Psoas muscle (tissue), 8 donors: ENCODE data around the gene AGPS. TPM values are rescaled to one million over a fixed set of nuclear protein-coding genes. Genes with fewer than 3 reads are reported as not detected.
"Not testable (repeated sequence)": the region's sequence is repeated elsewhere in the genome, so short reads cannot be mapped to it uniquely, and the experiment has no call there.

ENCODE experiments used
- ATAC-seq, 4 donors: fragments of 200-7000 bp; cut with Tn5 transposase; one replicate each; pipeline ENCODE4 v1.9.1; 2020; ENCODE audit warnings: moderate library complexity in 3 of 4, mild to moderate bottlenecking in 2 of 4
- DNase-seq, 2 donors: peaks; one replicate each; pipeline ENCODE4 v3.0.0-alpha.2; 2020
- H3K27ac ChIP-seq: fragments of 200-600 bp; one replicate; pipeline ENCODE4 v1.8.0; 2022
- H3K27me3 ChIP-seq, 3 donors: fragments of 200-600 bp in 1 of 3; one replicate each; pipeline versions ENCODE4 v1.6.1 to v1.8.0; 2013 to 2022; ENCODE audit warnings: low read length in 2 of 3, mild to moderate bottlenecking in 2 of 3, moderate library complexity in 1 of 3; ENCODE audit not compliant: insufficient read depth in 3 of 3
- H3K36me3 ChIP-seq, 2 donors: fragments of 200-600 bp in 1 of 2; one replicate each; pipeline versions ENCODE4 v1.6.1 to v1.8.0; 2013 to 2022; ENCODE audit warnings: low read depth in 1 of 2, mild to moderate bottlenecking in 1 of 2, moderate library complexity in 1 of 2; ENCODE audit not compliant: insufficient read depth in 1 of 2
- H3K4me1 ChIP-seq: fragments of 200-600 bp; one replicate; pipeline ENCODE4 v1.8.0; 2022
- H3K4me3 ChIP-seq: fragments of 200-600 bp; one replicate; pipeline ENCODE4 v1.8.0; 2022; ENCODE audit warnings: mild to moderate bottlenecking
- H3K9me3 ChIP-seq: fragments of 200-600 bp; one replicate; pipeline ENCODE4 v1.8.0; 2022
- CTCF ChIP-seq: fragments of 200-600 bp; IDR thresholded peaks from one replicate; pipeline ENCODE4 v1.8.0; 2022; ENCODE audit warnings: antibody characterized with exemption
- WGBS, 3 donors: extraction: QIAGEN DNeasy Blood & Tissue Kit; methylation state at CpG; one replicate each; pipeline versions ENCODE4 v1.1.6 to v1.1.7; 2013; 5-methylcytosine and 5-hydroxymethylcytosine counted together
- intact Hi-C, 2 donors: fragments of 100-400 bp; cut with DNase I; formaldehyde crosslinking; loops; one replicate each; pipeline versions ENCODE4 v1.11.0 to v1.14.2; 2022
- polyA plus RNA-seq, 3 donors: library from polyadenylated mRNA; stranded (reverse); fragments of 200-250 nt; gene quantifications; one replicate each; pipeline ENCODE4 v1.2.3, GENCODE V29; 2013
- total RNA-seq, 4 donors: library from RNA; stranded (reverse); fragmentation: NEBNext Ultra II Directional in 2 of 4; extraction: Animal tissue kit (Norgen Biotek cat#: 25700) in 2 of 4; gene quantifications; one replicate each; pipeline versions ENCODE4 v1.2.1 to v1.2.4, GENCODE V29; 2021 to 2023
- donor health status: healthy with polysubstance abuse.
- donor health status: DM: no; HTN: no; CAD: no; lungs with moderate emphysema.
- donor health status: Bipolar disorder and iron deficiency.
- donor health status: healthy.
- donor health status: DM: yes; HTN: yes; CAD: no.
- donor health status: DM: no; HTN: no; CAD: no.
- donor health status: DM: no; HTN: no; CAD: no.
- donor health status: DM: yes; HTN: yes; CAD: no.

Gene AGPS
- total and polyA plus RNA-seq, 7 donors: 7.8 to 32.2 (median 26.6) TPM

GRCh38 chr2:177405029-177405692 lies 12.6 kb downstream of the AGPS start:
- intact Hi-C loops: loop anchor here in 1 of 2 donors (5.0 kb wide), 1 partner anchor 58 kb away; no protein-coding TSS in a partner anchor
- Histone ChIP-seq H3K27ac (no peak overlapping the region), H3K27me3 (no peaks in the 10 kb centered on the region), H3K4me3 (no peak overlapping the region), H3K36me3 (no peaks in the 10 kb centered on the region), H3K9me3 (no peaks in the 10 kb centered on the region), H3K4me1 (peaks cover 33% of the 10 kb centered on the region)
- ATAC-seq: no peak
- WGBS, 3 donors: 61 to 86% (median 70%) methylated on average over 2 of the region's 2 CpGs
- no peak for DNase-seq
- no peak for TF ChIP-seq CTCF

- Histone ChIP-seq H3K4me3 (no peak overlapping the region), H3K27ac (no peak overlapping the region), H3K36me3 (no peaks in the 10 kb centered on the region), H3K4me1 (peaks cover 23% of the 10 kb centered on the region), H3K27me3 (no peaks in the 10 kb centered on the region), H3K9me3 (no peaks in the 10 kb centered on the region)
- DNase-seq: no peak
- intact Hi-C loops: loop anchor here in 1 of 2 donors (5.0 kb wide), 1 partner anchor 59 kb away; no protein-coding TSS in a partner anchor
- WGBS, 3 donors: 97 to 100% (median 98%) methylated on average over 1 of the region's 1 CpG
- ATAC-seq: no peak
- TF ChIP-seq CTCF: no peak
Observed at GRCh38 chr2:177406182-177406581, 13.6 kb downstream of the AGPS start.

GRCh38 chr2:177407031-177407430 lies 14.5 kb downstream of the AGPS start:
- H3K9me3 ChIP-seq: no peaks in the 10 kb centered on the region
- no peak for TF ChIP-seq CTCF
- WGBS, 3 donors: 88 to 96% (median 92%) methylated on average over 2 of the region's 2 CpGs
- DNase-seq (no peak), ATAC-seq (no peak)
- intact Hi-C loops: loop anchor here in 1 of 2 donors (5.0 kb wide), 1 partner anchor 60 kb away; no protein-coding TSS in a partner anchor
- no peak overlapping the region for H3K27ac ChIP-seq
- peaks cover 18% of the 10 kb centered on the region for H3K4me1 ChIP-seq
- H3K4me3 ChIP-seq: no peak overlapping the region
- no peaks in the 10 kb centered on the region for H3K36me3 ChIP-seq
- no peaks in the 10 kb centered on the region for H3K27me3 ChIP-seq

- not testable (repeated sequence) for H3K9me3 ChIP-seq, H3K4me1 ChIP-seq, H3K4me3 ChIP-seq, H3K27ac ChIP-seq, ATAC-seq, H3K27me3 ChIP-seq, H3K36me3 ChIP-seq
- 85 to 95% (median 89%) methylated on average over 8 of the region's 8 CpGs for WGBS, 3 donors
- DNase-seq: peak in 1 of 2 donors; percentile 17
- intact Hi-C loops: loop anchor here in 1 of 2 donors (5.0 kb wide), 1 partner anchor 248 kb away; no protein-coding TSS in a partner anchor
Observed at GRCh38 chr2:177410629-177411028, 18.1 kb downstream of the AGPS start.

GRCh38 chr2:177413703-177414102 lies 21.1 kb downstream of the AGPS start:
- intact Hi-C loops: loop anchor here in 1 of 2 donors (5.0 kb wide), 1 partner anchor 251 kb away; no protein-coding TSS in a partner anchor
- no peak for TF ChIP-seq CTCF

More at GRCh38 chr2:177413703-177414102, 21.1 kb downstream of the AGPS start:
- Histone ChIP-seq H3K36me3 (no peaks in the 10 kb centered on the region), H3K9me3 (no peaks in the 10 kb centered on the region), H3K27me3 (no peaks in the 10 kb centered on the region), H3K27ac (no peak overlapping the region), H3K4me1 (peaks cover 14% of the 10 kb centered on the region), H3K4me3 (no peak overlapping the region)
- 60 to 83% (median 62%) methylated on average over 3 of the region's 3 CpGs for WGBS, 3 donors
- DNase-seq: no peak
- no peak for ATAC-seq
